Right atrium auricular region (tissue), 2 donors: ENCODE data around the gene CFAP45. TPM values are rescaled to one million over a fixed set of nuclear protein-coding genes. Genes with fewer than 3 reads are reported as not detected.

ENCODE experiments used
- DNase-seq: peaks from one replicate; pipeline ENCODE4 v3.0.0-alpha.2; 2019; ENCODE audit warnings: low spot score
- H3K27ac ChIP-seq, 2 donors: fragments of 200-600 bp; sonication (generic); 1 replicate in 1 of 2; 2 replicates in 1 of 2; pipeline ENCODE4 v1.5.1; 2016 to 2019
- H3K27me3 ChIP-seq, 2 donors: fragments of 200-600 bp; sonication (generic); one replicate each; pipeline versions ENCODE4 v1.5.1 to v1.6.0; 2017 to 2019
- H3K36me3 ChIP-seq: fragments of 200-600 bp; sonication (generic); one replicate; pipeline ENCODE4 v1.5.1; 2016
- H3K4me1 ChIP-seq, 2 donors: fragments of 200-600 bp; sonication (generic); one replicate each; pipeline versions ENCODE4 v1.5.1 to v1.6.0; 2017 to 2019
- H3K4me3 ChIP-seq, 2 donors: fragments of 200-600 bp; sonication (generic); 1 replicate in 1 of 2; 2 replicates in 1 of 2; pipeline ENCODE4 v1.5.1; 2017 to 2019; ENCODE audit warnings: mild to moderate bottlenecking in 1 of 2, moderate library complexity in 1 of 2
- H3K9me3 ChIP-seq, 2 donors: fragments of 200-600 bp; sonication (generic); one replicate each; pipeline ENCODE4 v1.5.1; 2019
- CTCF ChIP-seq, 2 donors: fragments of 200-600 bp; sonication (generic); IDR thresholded peaks; one replicate each; pipeline ENCODE4 v1.5.1; 2019; ENCODE audit warnings: antibody characterized with exemption in 2 of 2
- total RNA-seq, 2 donors: library from RNA; depleted of rRNA; stranded (reverse); fragments of >200 nt; gene quantifications; one replicate each; pipeline ENCODE4 v1.1.0, GENCODE V29; 2016

CFAP45 gene
- total RNA-seq = 1 to 10 TPM in 1 of 2 donors, under 1 TPM in 1; 0.86 to 1.3 TPM

- Histone ChIP-seq H3K4me1 (peaks cover 0 to 19% of the 10 kb centered on the region in 2 donors), H3K36me3 (no peaks in the 10 kb centered on the region), H3K27me3 (no peaks in the 10 kb centered on the region), H3K27ac (peak within 1 kb of the TSS; percentile 22 to 55), H3K4me3 (peak within 1 kb of the TSS in 1 of 2 donors; percentile 6), H3K9me3 (no peaks in the 10 kb centered on the region)
- TF ChIP-seq CTCF (IDR thresholded peaks at IDR 0.05) = no peak
- DNase-seq = peak; percentile 90
Observed at GRCh38 chr1:159900086-159900680, at the start of gene CFAP45. TSS of gene CFAP45 (minus strand) at chr1:159900165. CDS start at chr1:159900098, 67 bp downstream.

- DNase-seq = no peak
- Histone ChIP-seq H3K27me3 (no peaks in the 10 kb centered on the region), H3K36me3 (no peaks in the 10 kb centered on the region), H3K4me1 (peaks cover 0 to 25% of the 10 kb centered on the region in 2 donors), H3K27ac (no peak overlapping the region), H3K9me3 (no peaks in the 10 kb centered on the region), H3K4me3 (no peak overlapping the region)
- no peak for TF ChIP-seq CTCF (IDR thresholded peaks at IDR 0.05)
Observed at GRCh38 chr1:159949123-159949522, 49.2 kb upstream of the CFAP45 start.

GRCh38 chr1:159947942-159948341 lies 48.0 kb upstream of the CFAP45 start:
- no peaks in the 10 kb centered on the region for H3K9me3 ChIP-seq
- H3K27me3 ChIP-seq = no peaks in the 10 kb centered on the region
- H3K36me3 ChIP-seq = no peaks in the 10 kb centered on the region
- H3K4me3 ChIP-seq = no peak overlapping the region
- H3K27ac ChIP-seq = no peak overlapping the region
- DNase-seq = no peak
- TF ChIP-seq CTCF (IDR thresholded peaks at IDR 0.05) = no peak
- H3K4me1 ChIP-seq = peaks cover 0 to 22% of the 10 kb centered on the region in 2 donors

GRCh38 chr1:159946242-159947187 lies 46.5 kb upstream of the CFAP45 start:
- TF ChIP-seq CTCF (IDR thresholded peaks at IDR 0.05) = no peak
- H3K4me1 ChIP-seq = peaks cover 0 to 22% of the 10 kb centered on the region in 2 donors
- no peaks in the 10 kb centered on the region for H3K36me3 ChIP-seq
- no peak for DNase-seq
- peak overlapping the region; percentile 3 to 37 for H3K27ac ChIP-seq
- peak overlapping the region in 1 of 2 donors; percentile 56 for H3K4me3 ChIP-seq
- H3K9me3 ChIP-seq = no peaks in the 10 kb centered on the region
- no peaks in the 10 kb centered on the region for H3K27me3 ChIP-seq

GRCh38 chr1:159945483-159946241 lies 45.7 kb upstream of the CFAP45 start, which contains the start of gene IGSF9:
TSS of gene IGSF9 (minus strand) at chr1:159945613. CDS start at chr1:159943454, 2,159 bp downstream.
- DNase-seq = peak; percentile 81
- Histone ChIP-seq H3K27me3 (no peaks in the 10 kb centered on the region), H3K4me3 (peak within 1 kb of the TSS; percentile 25 to 56), H3K9me3 (no peaks in the 10 kb centered on the region), H3K27ac (peak within 1 kb of the TSS; percentile 3 to 37), H3K36me3 (no peaks in the 10 kb centered on the region), H3K4me1 (peaks cover 0 to 22% of the 10 kb centered on the region in 2 donors)
- peak; percentile 40 to 90 for TF ChIP-seq CTCF (IDR thresholded peaks at IDR 0.05)
